22Rv1 (cell line): ENCODE results near the gene SLIT3.
"Not testable (repeated sequence)": the region's sequence is repeated elsewhere in the genome, so short reads cannot be mapped to it uniquely, and the experiment has no call there.

Experiments
- H3K27ac ChIP-seq: fragments of 450-650 bp; 2 replicates; pipeline ENCODE4 v1.5.1; 2017
- ZFX ChIP-seq: fragments of 450-650 bp; IDR thresholded peaks from 2 replicates; pipeline ENCODE4 v1.6.1; 2017; ENCODE audit warnings: antibody characterized with exemption, borderline replicate concordance
- TF ChIP-seq, protein P1 (sequence below): fragments of 450-650 bp; IDR thresholded peaks from 2 replicates; pipeline ENCODE4 v1.5.1; 2017; ENCODE audit warnings: mild to moderate bottlenecking

Gene SLIT3

DNA sequence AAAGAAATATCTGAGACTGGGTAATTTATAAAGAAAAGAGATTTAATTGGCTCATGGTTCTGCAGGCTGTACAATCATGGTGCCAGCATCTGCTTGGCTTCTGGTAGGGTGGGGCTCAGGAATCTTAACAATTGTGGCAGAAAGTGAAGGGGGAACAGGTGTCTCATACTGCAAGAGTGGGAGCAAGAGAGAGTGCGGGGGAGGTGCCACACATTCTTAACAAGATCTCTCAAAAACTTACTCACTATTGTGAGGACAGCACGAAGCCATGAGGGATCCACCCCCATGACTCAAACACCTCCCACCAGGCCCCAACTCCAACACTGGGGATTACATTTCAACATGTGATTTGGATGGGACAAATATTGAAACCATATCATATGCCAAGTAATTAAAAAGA lies 651.6 kb downstream of the SLIT3 start:
- TF ChIP-seq, protein P1, sequence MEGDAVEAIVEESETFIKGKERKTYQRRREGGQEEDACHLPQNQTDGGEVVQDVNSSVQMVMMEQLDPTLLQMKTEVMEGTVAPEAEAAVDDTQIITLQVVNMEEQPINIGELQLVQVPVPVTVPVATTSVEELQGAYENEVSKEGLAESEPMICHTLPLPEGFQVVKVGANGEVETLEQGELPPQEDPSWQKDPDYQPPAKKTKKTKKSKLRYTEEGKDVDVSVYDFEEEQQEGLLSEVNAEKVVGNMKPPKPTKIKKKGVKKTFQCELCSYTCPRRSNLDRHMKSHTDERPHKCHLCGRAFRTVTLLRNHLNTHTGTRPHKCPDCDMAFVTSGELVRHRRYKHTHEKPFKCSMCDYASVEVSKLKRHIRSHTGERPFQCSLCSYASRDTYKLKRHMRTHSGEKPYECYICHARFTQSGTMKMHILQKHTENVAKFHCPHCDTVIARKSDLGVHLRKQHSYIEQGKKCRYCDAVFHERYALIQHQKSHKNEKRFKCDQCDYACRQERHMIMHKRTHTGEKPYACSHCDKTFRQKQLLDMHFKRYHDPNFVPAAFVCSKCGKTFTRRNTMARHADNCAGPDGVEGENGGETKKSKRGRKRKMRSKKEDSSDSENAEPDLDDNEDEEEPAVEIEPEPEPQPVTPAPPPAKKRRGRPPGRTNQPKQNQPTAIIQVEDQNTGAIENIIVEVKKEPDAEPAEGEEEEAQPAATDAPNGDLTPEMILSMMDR = no peak
- TF ChIP-seq ZFX = no peak
- H3K27ac ChIP-seq = no peak overlapping the region

DNA sequence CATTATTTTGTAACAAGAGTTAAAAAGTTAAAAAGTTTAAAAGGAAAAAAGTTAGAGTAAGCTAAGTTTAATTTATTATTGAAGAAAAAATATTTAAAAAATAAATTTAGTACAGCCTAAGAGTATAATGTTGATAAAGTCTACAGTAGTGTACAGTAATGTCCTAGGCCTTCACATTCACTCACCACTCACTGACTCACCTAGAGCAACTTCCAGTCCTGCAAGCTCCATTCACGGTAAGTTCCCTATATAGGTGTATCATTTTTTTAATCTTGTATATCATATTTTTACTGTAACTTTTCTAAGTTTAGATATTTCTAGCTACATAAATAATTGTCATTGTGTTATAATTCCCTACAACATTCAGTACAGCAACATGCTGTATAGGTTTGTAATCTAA lies 652.4 kb downstream of the SLIT3 start:
- no peak for TF ChIP-seq ZFX
- TF ChIP-seq, protein P1 = no peak
- H3K27ac ChIP-seq = no peak overlapping the region

DNA sequence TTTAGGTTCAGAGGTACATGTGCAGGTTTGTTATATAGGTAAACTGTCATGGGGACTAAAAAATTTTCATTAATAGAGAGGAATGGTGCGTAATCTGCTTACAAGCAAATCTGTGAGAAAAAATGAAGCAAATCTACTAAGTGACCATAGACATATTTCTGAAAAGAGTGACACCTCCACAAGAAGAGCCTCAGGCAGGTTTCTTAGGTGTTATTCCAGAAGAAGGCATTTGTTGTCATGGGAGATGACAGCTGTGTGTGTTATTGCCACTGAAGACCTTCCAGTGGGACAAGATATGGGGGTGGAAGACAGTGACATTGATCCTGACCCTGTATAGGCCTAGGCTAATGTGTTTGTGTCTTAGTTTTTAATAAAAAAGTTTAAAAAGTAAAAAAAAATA lies 652.9 kb downstream of the SLIT3 start:
- H3K27ac ChIP-seq = no peak overlapping the region
- TF ChIP-seq ZFX = no peak
- TF ChIP-seq, protein P1 = no peak

GRCh38 chr5:168647083-168647482 lies 653.9 kb downstream of the SLIT3 start:
- TF ChIP-seq ZFX = no peak
- TF ChIP-seq, protein P1 = no peak
- no peak overlapping the region for H3K27ac ChIP-seq

GRCh38 chr5:168646335-168646734 lies 654.6 kb downstream of the SLIT3 start:
- TF ChIP-seq, protein P1 = no peak
- no peak for TF ChIP-seq ZFX
- H3K27ac ChIP-seq = no peak overlapping the region

DNA sequence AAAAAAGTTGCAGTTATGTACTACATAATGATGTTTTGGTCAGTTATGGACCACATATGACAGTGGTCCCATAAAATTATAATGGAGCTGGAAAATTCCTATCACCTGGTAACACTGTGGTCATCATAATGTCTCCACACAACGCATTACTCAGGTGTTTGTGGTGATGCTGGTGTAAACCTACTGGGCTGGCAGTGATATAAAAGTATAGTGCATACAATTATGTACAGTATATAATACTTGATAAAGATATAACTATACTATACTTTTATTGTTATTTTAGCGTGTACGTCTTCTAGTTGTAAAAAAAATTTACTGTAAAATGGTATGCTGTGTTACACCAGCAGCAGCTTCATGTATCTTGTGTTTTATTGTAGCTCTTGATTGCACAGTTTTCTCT lies 655.7 kb downstream of the SLIT3 start:
- H3K27ac ChIP-seq = no peak overlapping the region
- TF ChIP-seq, protein P1 = no peak
- no peak for TF ChIP-seq ZFX

- no peak overlapping the region for H3K27ac ChIP-seq
Observed at GRCh38 chr5:168642019-168642418, 658.9 kb downstream of the SLIT3 start.

DNA sequence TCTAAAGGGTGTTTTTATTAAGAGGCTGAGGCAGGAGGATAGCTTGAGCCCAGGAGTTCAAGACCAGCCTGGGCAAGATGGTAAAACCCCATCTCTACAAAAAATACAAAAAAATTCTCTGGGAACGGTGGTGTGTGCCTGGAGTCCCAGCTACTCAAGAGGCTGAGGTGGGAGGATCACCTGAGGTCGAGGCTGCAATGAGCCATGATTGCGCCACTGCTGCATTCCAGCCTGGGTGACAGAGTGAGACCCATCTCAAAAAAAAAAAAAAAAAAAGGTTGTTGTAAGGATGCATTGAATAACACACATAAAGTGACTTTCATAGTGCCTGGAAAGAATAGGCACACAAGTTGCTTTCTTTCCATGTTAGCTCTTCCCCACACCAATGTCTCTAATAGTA lies 662.1 kb downstream of the SLIT3 start:
- H3K27ac ChIP-seq = not testable (repeated sequence)

More at GRCh38 chr5:168642019-168642418, 658.9 kb downstream of the SLIT3 start:
- TF ChIP-seq, protein P1 = no peak
- TF ChIP-seq ZFX = no peak
